Suprapubic skin (tissue), 3 donors: ENCODE data around the gene SHROOM2.

ENCODE experiments used
- CTCF ChIP-seq, 2 donors: fragments of 200-600 bp in 1 of 2; fragments of 450-650 bp in 1 of 2; sonication (generic) in 1 of 2; IDR thresholded peaks; one replicate each; pipeline ENCODE4 v1.5.1; 2016 to 2019; ENCODE audit warnings: antibody characterized with exemption in 2 of 2, mild to moderate bottlenecking in 1 of 2, moderate library complexity in 1 of 2
- POLR2A ChIP-seq, 2 donors: fragments of 450-650 bp; IDR thresholded peaks; one replicate each; pipeline ENCODE4 v1.6.1; 2017; ENCODE audit warnings: antibody characterized with exemption in 2 of 2, mild to moderate bottlenecking in 2 of 2, moderate library complexity in 2 of 2

DNA sequence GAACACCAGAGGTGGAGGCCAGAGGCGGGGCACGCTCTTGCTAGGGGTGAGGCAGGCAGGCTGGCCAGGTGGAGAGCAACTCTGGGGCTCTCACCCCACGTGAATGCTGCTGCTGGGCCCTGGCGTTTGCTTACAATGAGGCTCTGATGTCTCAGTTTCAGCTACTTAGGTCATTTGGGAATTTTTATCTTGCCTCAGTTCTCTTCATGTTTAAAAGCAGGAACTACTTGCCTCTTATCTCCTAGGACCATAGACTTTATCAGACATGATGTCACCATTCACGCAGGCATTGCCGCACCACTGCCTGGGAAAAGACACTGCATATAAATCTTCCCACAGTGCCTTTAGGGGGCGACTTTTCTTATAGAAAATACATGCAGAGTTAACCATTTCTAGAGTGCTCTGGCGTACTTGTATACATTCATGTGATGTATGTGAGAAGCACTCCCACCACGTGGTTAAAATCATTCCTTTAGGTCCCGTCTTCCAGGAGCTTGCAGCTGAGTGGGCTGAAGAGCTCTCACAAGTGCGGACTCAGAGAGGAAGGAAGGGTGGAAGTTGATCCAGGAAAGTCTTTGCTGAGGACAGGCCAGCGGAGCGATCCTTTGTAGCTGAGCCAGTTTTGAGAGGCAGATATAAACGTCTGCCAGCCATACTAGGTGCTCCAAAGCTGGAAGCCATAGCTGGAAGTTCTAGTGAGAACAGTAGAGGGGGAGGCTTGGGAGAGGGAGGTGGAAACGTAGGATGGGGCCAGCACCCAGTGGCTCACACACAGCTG lies 96.6 kb downstream of the SHROOM2 start:
- TF ChIP-seq POLR2A (IDR thresholded peaks at IDR 0.05) (no peak), CTCF (IDR thresholded peaks at IDR 0.05) (no peak)
